Tibial nerve (tissue), 4 donors: ENCODE measurements around the gene SLC10A3.

Experiments used
- EP300 ChIP-seq, 2 donors: sonication (generic); formaldehyde crosslinking; IDR thresholded peaks; one replicate each; pipeline ENCODE4 v1.6.1; 2017; ENCODE audit warnings: antibody characterized with exemption in 2 of 2, mild to moderate bottlenecking in 1 of 2
- POLR2A ChIP-seq, 2 donors: fragments of 450-650 bp; IDR thresholded peaks; one replicate each; pipeline ENCODE4 v1.6.1; 2017; ENCODE audit warnings: antibody characterized with exemption in 2 of 2, mild to moderate bottlenecking in 2 of 2, moderate library complexity in 2 of 2
- TF ChIP-seq, protein P1 (sequence below), 5 experiments: fragments of 200-600 bp in 3 of 5; fragments of 450-650 bp in 2 of 5; sonication (generic) in 3 of 5; IDR thresholded peaks; one replicate each; pipeline ENCODE4 v1.5.1; 2016 to 2019; ENCODE audit warnings: antibody characterized with exemption in 5 of 5, mild to moderate bottlenecking in 3 of 5, moderate library complexity in 2 of 5

DNA sequence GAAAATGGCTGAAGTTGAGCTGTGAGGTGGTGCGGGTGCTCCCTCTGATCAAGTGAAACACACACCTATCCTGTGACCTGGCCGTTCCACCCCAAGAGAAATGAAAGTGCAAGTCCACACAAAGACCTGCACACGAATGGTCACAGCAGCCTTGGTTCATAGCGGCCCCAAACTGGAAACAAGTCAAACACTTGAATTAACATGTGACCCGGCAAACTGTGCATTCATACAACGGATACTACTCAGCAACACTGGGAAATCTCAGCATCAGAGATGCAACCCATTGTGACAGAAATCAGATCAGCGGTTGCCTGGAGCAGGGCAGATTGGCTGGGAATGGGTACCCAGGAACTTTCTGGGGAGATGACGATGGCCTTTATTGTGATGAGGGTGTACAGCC is 48.6 kb upstream of the SLC10A3 start:
- TF ChIP-seq, protein P1, sequence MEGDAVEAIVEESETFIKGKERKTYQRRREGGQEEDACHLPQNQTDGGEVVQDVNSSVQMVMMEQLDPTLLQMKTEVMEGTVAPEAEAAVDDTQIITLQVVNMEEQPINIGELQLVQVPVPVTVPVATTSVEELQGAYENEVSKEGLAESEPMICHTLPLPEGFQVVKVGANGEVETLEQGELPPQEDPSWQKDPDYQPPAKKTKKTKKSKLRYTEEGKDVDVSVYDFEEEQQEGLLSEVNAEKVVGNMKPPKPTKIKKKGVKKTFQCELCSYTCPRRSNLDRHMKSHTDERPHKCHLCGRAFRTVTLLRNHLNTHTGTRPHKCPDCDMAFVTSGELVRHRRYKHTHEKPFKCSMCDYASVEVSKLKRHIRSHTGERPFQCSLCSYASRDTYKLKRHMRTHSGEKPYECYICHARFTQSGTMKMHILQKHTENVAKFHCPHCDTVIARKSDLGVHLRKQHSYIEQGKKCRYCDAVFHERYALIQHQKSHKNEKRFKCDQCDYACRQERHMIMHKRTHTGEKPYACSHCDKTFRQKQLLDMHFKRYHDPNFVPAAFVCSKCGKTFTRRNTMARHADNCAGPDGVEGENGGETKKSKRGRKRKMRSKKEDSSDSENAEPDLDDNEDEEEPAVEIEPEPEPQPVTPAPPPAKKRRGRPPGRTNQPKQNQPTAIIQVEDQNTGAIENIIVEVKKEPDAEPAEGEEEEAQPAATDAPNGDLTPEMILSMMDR (IDR thresholded peaks at IDR 0.05) = no peak
- TF ChIP-seq POLR2A (IDR thresholded peaks at IDR 0.05) (no peak), EP300 (IDR thresholded peaks at IDR 0.05) (no peak)
